IMR-90 (cell line): Measurements from ENCODE around the gene SSR4. TPM values are rescaled to one million over a fixed set of nuclear protein-coding genes. Genes with fewer than 3 reads are reported as not detected.

Experiments
- ATAC-seq: fragments of 200-7000 bp; cut with Tn5 transposase; 2 replicates; pipeline ENCODE4 v1.9.1; 2020; ENCODE audit warnings: low read depth, mild to moderate bottlenecking, moderate library complexity
- BruUV-seq: library from RNA; stranded (reverse); fragments of 400-500 nt; replicated peaks from 2 replicates; lab custom pipeline; 2021; lab: Mats Ljungman, UMichigan
- CTCF ChIA-PET: fragments of 300-600 bp; formaldehyde crosslinking; extraction: SDS; loops from one replicate; lab custom pipeline; 2021; ENCODE audit warnings: antibody characterized with exemption; lab: Yijun Ruan, JAX
- POLR2A ChIA-PET: fragments of 300-600 bp; sonication (Branson Sonifier 250); formaldehyde crosslinking; loops from one replicate; lab custom pipeline; 2022; ENCODE audit warnings: antibody characterized with exemption; ENCODE audit not compliant: unreplicated experiment; lab: Charles Lee
- DNase-seq: peaks from one replicate; pipeline ENCODE4 v3.0.0; 2013
- H2AFZ ChIP-seq: replicated peaks from 2 replicates; pipeline ENCODE3; 2013; ENCODE audit warnings: low read length, mild to moderate bottlenecking; ENCODE audit not compliant: poor library complexity
- H2AK5ac ChIP-seq: 2 replicates; pipeline ENCODE4 v1.6.1; 2013; ENCODE audit warnings: low read depth, low read length, inconsistent platforms
- H2AK9ac ChIP-seq: replicated peaks from 2 replicates; pipeline ENCODE3; 2013; ENCODE audit warnings: mild to moderate bottlenecking, low read depth, low read length, moderate library complexity; ENCODE audit not compliant: poor library complexity
- H2BK120ac ChIP-seq: 2 replicates; pipeline ENCODE4 v1.6.1; 2013; ENCODE audit warnings: low read depth, low read length, inconsistent platforms
- H2BK15ac ChIP-seq: 3 replicates; pipeline ENCODE4 v1.6.1; 2013; ENCODE audit warnings: low read depth, low read length, inconsistent platforms
- H2BK20ac ChIP-seq: 2 replicates; pipeline ENCODE4 v1.6.1; 2013; ENCODE audit warnings: low read depth, mild to moderate bottlenecking, inconsistent platforms, low read length, moderate library complexity
- H2BK5ac ChIP-seq: 2 replicates; pipeline ENCODE4 v1.6.1; 2013; ENCODE audit warnings: mild to moderate bottlenecking, low read depth, low read length, inconsistent platforms; ENCODE audit not compliant: poor library complexity, severe bottlenecking
- H3K14ac ChIP-seq: replicated peaks from 2 replicates; pipeline ENCODE4 v1.6.1; 2013; ENCODE audit warnings: low read depth, low read length, inconsistent platforms
- H3K18ac ChIP-seq: 2 replicates; pipeline ENCODE4 v1.6.1; 2013; ENCODE audit warnings: low read depth, low read length, control low read depth
- H3K23ac ChIP-seq: 2 replicates; pipeline ENCODE4 v1.6.1; 2013; ENCODE audit warnings: low read depth, low read length, inconsistent platforms
- H3K27ac ChIP-seq: 2 replicates; pipeline ENCODE4 v1.5.1; 2013; ENCODE audit warnings: mild to moderate bottlenecking, control low read depth, low read length; ENCODE audit not compliant: insufficient read depth
- H3K27me3 ChIP-seq: 2 replicates; pipeline ENCODE4 v1.6.1; 2013; ENCODE audit warnings: low read length; ENCODE audit not compliant: control insufficient read depth, insufficient read depth
- H3K36me3 ChIP-seq: 2 replicates; pipeline ENCODE4 v1.6.1; 2013; ENCODE audit warnings: low read length, mixed read lengths; ENCODE audit not compliant: control insufficient read depth, insufficient read depth
- H3K4ac ChIP-seq: 2 replicates; pipeline ENCODE4 v1.6.1; 2013; ENCODE audit warnings: low read depth, low read length, inconsistent platforms
- H3K4me1 ChIP-seq: 2 replicates; pipeline ENCODE4 v1.6.1; 2013; ENCODE audit warnings: low read length, mixed read lengths; ENCODE audit not compliant: control insufficient read depth, insufficient read depth
- H3K4me2 ChIP-seq: 2 replicates; pipeline ENCODE4 v1.6.1; 2013; ENCODE audit warnings: low read depth, mild to moderate bottlenecking, control low read depth, low read length, moderate library complexity
- H3K4me3 ChIP-seq: 2 replicates; pipeline ENCODE4 v1.5.1; 2013; ENCODE audit warnings: low read depth, mild to moderate bottlenecking, control low read depth, low read length, moderate library complexity; ENCODE audit not compliant: insufficient read depth
- H3K56ac ChIP-seq: 2 replicates; pipeline ENCODE4 v1.6.1; 2013; ENCODE audit warnings: low read length, inconsistent platforms; ENCODE audit not compliant: insufficient read depth; ENCODE audit errors: extremely low read depth
- H3K79me1 ChIP-seq, 2 experiments: 2 replicates each; pipeline ENCODE4 v1.6.1; 2013; ENCODE audit warnings: low read length in 2 of 2, inconsistent platforms in 1 of 2, low read depth in 1 of 2
- H3K9ac ChIP-seq: 2 replicates; pipeline ENCODE4 v1.6.1; 2013; ENCODE audit warnings: low read depth, low read length, control low read depth
- H3K9me1 ChIP-seq: 2 replicates; pipeline ENCODE4 v1.6.1; 2013; ENCODE audit warnings: low read length, inconsistent platforms; ENCODE audit not compliant: insufficient read depth
- H3K9me3 ChIP-seq: 2 replicates; pipeline ENCODE4 v1.6.1; 2013; ENCODE audit warnings: low read length; ENCODE audit not compliant: control insufficient read depth, insufficient read depth
- H4K20me1 ChIP-seq: 2 replicates; pipeline ENCODE4 v1.6.1; 2013; ENCODE audit warnings: low read length, inconsistent platforms; ENCODE audit not compliant: insufficient read depth
- H4K5ac ChIP-seq: 2 replicates; pipeline ENCODE4 v1.6.1; 2013; ENCODE audit warnings: mild to moderate bottlenecking, low read depth, low read length, control low read depth
- H4K8ac ChIP-seq, 2 experiments: 2 replicates each; pipeline ENCODE4 v1.6.1; 2013; ENCODE audit warnings: low read depth in 2 of 2, low read length in 2 of 2, control low read depth in 1 of 2, inconsistent platforms in 1 of 2
- H4K91ac ChIP-seq: 2 replicates; pipeline ENCODE4 v1.6.1; 2013; ENCODE audit warnings: low read depth, low read length, inconsistent platforms; ENCODE audit not compliant: insufficient read depth
- BHLHE40 ChIP-seq: fragments of 150-350 bp; IDR thresholded peaks from 2 replicates; pipeline ENCODE4 v1.6.1; 2016; ENCODE audit warnings: mild to moderate bottlenecking, low read depth, low read length
- CEBPB ChIP-seq: IDR thresholded peaks from 2 replicates; pipeline ENCODE4 v1.6.1; 2012; ENCODE audit warnings: low read depth, low read length, improper control_type of control experiment
- CHD1 ChIP-seq: IDR thresholded peaks from 2 replicates; pipeline ENCODE4 v1.6.1; 2012; ENCODE audit warnings: low read depth, low read length, improper control_type of control experiment
- MAZ ChIP-seq: IDR thresholded peaks from 2 replicates; pipeline ENCODE4 v1.6.1; 2012; ENCODE audit warnings: low read depth, mild to moderate bottlenecking, low read length, improper control_type of control experiment, moderate library complexity, borderline replicate concordance
- MXI1 ChIP-seq: IDR thresholded peaks from 2 replicates; pipeline ENCODE4 v1.6.1; 2012; ENCODE audit warnings: low read depth, mild to moderate bottlenecking, low read length, moderate library complexity, borderline replicate concordance
- NFE2L2 ChIP-seq: fragments of 150-350 bp; IDR thresholded peaks from 2 replicates; pipeline ENCODE4 v1.6.1; 2016; ENCODE audit warnings: low read depth, mild to moderate bottlenecking, low read length
- POLR2A ChIP-seq: IDR thresholded peaks from 2 replicates; pipeline ENCODE4 v1.6.1; 2012; ENCODE audit warnings: mild to moderate bottlenecking, low read depth, low read length
- RAD21 ChIP-seq: IDR thresholded peaks from 2 replicates; pipeline ENCODE4 v1.6.1; 2012; ENCODE audit warnings: low read length, improper control_type of control experiment
- RFX5 ChIP-seq: IDR thresholded peaks from 2 replicates; pipeline ENCODE4 v1.8.0; 2012; ENCODE audit warnings: low read depth, mild to moderate bottlenecking, low read length, moderate library complexity
- SMC3 ChIP-seq: fragments of 150-350 bp; IDR thresholded peaks from 2 replicates; pipeline ENCODE4 v1.6.1; 2016; ENCODE audit warnings: low read depth, mild to moderate bottlenecking, antibody characterized with exemption, low read length, moderate library complexity
- USF2 ChIP-seq: fragments of 150-350 bp; IDR thresholded peaks from 2 replicates; pipeline ENCODE4 v1.6.1; 2017; ENCODE audit warnings: mild to moderate bottlenecking, antibody characterized with exemption, low read length, low read depth
- WGBS, 2 experiments: methylation state at CpG; one replicate each; pipeline versions ENCODE4 v1.1.5 to v1.1.7; 2013; ENCODE audit warnings: missing lambda C conversion rate in 2 of 2; ENCODE audit not compliant: insufficient read length in 1 of 2; ENCODE audit errors: extremely low coverage in 2 of 2; 5-methylcytosine and 5-hydroxymethylcytosine counted together
- dilution Hi-C: fragments of 300-500 bp; cut with HindIII; formaldehyde crosslinking; loops from one replicate; pipeline ENCODE4 v1.14.3; 2018; ENCODE audit warnings: low sequenced_read_pairs; ENCODE audit not compliant: unreplicated experiment
- in situ Hi-C: fragments of 300-500 bp; cut with MboI; formaldehyde crosslinking; loops from 3 replicates; pipeline ENCODE4 v1.14.3; 2019; ENCODE audit warnings: low sequenced_read_pairs, inconsistent platforms, mixed read lengths
- intact Hi-C: fragments of 100-400 bp; cut with micrococcal nuclease; formaldehyde crosslinking; loops from 2 replicates; pipeline ENCODE4 v1.10.0; 2022
- polyA plus RNA-seq, 3 experiments: library from polyadenylated mRNA; depleted of rRNA; stranded (reverse); fragments of >200 nt; gene quantifications; 2 replicates each; pipeline ENCODE4 v1.2.3, GENCODE V29; 2012; ENCODE audit warnings: low replicate concordance in 1 of 3
- total RNA-seq: library from RNA; depleted of rRNA; stranded (reverse); fragments of >200 nt; gene quantifications from 2 replicates; pipeline ENCODE4 v1.2.3, GENCODE V29; 2012
- TF ChIP-seq, protein P1 (sequence below): fragments of 150-350 bp; IDR thresholded peaks from 2 replicates; pipeline ENCODE4 v1.6.1; 2016; ENCODE audit warnings: low read depth, mild to moderate bottlenecking, low read length, moderate library complexity, borderline replicate concordance

SSR4 gene
- total and polyA plus RNA-seq, 2 of the 4 experiments (the other 2 are of a cell fraction): 141 to 480 TPM

DNA sequence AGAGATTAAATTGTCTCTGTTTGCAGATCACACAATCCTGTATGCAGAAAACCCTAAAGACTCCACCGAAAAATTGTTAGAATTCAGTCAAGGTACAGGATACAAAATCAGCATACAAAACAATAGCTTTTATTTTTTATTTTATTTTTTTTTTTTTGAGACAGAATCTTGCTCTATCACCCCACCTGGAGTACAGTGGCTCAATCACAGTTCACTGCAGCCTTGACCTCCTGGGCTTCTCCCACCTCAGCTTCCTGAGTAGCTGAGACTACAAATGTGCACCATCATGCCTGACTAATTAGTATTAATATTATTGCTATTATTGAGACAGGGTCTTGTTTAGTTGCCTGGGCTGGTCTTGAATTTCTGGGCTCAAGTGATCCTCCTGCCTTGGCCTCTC lies 39.3 kb upstream of the SSR4 start:
- dilution Hi-C loops (no loop called here), intact Hi-C loops (no loop called here), in situ Hi-C loops (no loop called here)
- DNase-seq (no peak), ATAC-seq (no peak)
- TF ChIP-seq SMC3 (no peak), POLR2A (no peak), USF2 (no peak), BHLHE40 (no peak), MAZ (no peak), RFX5 (no peak), CHD1 (no peak), MXI1 (no peak), RAD21 (no peak), NFE2L2 (no peak), CEBPB (no peak)
- TF ChIP-seq, protein P1, sequence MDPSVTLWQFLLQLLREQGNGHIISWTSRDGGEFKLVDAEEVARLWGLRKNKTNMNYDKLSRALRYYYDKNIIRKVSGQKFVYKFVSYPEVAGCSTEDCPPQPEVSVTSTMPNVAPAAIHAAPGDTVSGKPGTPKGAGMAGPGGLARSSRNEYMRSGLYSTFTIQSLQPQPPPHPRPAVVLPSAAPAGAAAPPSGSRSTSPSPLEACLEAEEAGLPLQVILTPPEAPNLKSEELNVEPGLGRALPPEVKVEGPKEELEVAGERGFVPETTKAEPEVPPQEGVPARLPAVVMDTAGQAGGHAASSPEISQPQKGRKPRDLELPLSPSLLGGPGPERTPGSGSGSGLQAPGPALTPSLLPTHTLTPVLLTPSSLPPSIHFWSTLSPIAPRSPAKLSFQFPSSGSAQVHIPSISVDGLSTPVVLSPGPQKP: no peak
- H3K18ac ChIP-seq: no peak overlapping the region
- H4K5ac ChIP-seq: no peak overlapping the region
- no peaks in the 10 kb centered on the region for H3K4me1 ChIP-seq
- H3K23ac ChIP-seq: no peak overlapping the region
- H2AK9ac ChIP-seq: no peak overlapping the region
- no peak overlapping the region for H3K4ac ChIP-seq
- H3K36me3 ChIP-seq: no peaks in the 10 kb centered on the region
- H3K27ac ChIP-seq: no peak overlapping the region
- H3K4me3 ChIP-seq: no peak overlapping the region
- H4K20me1 ChIP-seq: no peaks in the 10 kb centered on the region
- H2BK15ac ChIP-seq: no peak overlapping the region
- no peak overlapping the region for H3K9ac ChIP-seq
- H2BK5ac ChIP-seq: no peak overlapping the region
- no peak overlapping the region for H3K56ac ChIP-seq
- H3K9me3 ChIP-seq: peaks cover 3% of the 10 kb centered on the region; the same call in 1 of the 2 replicates
- H3K27me3 ChIP-seq: peaks cover 2% of the 10 kb centered on the region; the same call in 1 of the 2 replicates
- ChIA-PET POLR2A (no interaction called here), CTCF (interaction anchor here (1.4 kb wide), 1 partner anchor 9 kb away, joined by 3 read pairs; the partner anchor contains the start of gene PLXNB3)
- no peak overlapping the region for H4K91ac ChIP-seq
- H2BK20ac ChIP-seq: no peak overlapping the region
- no peak overlapping the region for H2BK120ac ChIP-seq
- H3K14ac ChIP-seq: no peak overlapping the region
- H2AFZ ChIP-seq: no peak overlapping the region
- H3K4me2 ChIP-seq: no peak overlapping the region
- H3K9me1 ChIP-seq: no peaks in the 10 kb centered on the region
- BruUV-seq: no TSS peak
- no peaks in the 10 kb centered on the region for H3K79me1 ChIP-seq
- WGBS, 2 experiments: no CpG with 5 or more reads among the region's 1 CpG
- no peak overlapping the region for H4K8ac ChIP-seq
- H2AK5ac ChIP-seq: no peak overlapping the region
